ENCODE measurements around the gene HGF.

The HGF gene

DNA sequence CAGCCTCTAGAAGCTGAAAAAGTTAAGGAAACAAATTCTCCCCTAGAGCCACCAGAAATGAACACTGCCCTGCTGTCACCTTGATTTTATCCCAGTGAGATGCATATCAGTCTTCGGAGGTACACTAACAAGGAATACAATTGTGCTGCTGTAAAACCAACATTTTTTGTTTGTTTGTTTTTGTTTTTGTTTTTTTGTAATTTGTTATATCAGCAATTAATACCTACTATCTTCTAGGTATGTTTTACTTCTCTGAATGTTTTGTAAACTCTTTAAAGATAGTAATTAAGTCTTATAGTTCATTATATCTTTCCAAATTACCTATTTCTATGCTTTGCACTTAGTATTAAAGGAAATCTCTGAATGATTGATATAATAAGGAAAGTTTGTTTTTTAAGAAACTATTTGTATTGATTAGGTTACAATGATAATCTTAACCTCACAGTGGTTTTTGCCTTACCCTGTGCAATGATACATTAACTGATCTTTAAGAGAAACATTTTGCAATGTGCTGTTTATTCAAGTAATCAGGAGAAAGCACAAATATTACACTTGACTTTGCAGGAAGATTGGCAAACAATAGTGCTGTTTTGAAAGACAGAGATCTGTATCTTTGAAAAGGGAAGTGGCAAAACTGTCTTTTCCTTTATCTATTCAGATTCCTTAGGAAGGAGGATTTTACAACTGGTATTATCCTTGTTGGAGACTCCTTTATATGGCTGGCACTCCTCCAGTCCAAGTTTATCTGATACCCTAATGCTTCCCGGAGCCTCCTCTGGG lies 11.3 kb upstream of the HGF start:
- Histone ChIP-seq H3K4me2 (ENCODE audit: low read depth, low read length, poor library complexity, severe bottlenecking) (no peak overlapping the region), H2AFZ (ENCODE audit: low read length) (no peak overlapping the region), H3K9ac (ENCODE audit: low read depth, low read length, poor library complexity, severe bottlenecking) (no peak overlapping the region), H3K79me2 (ENCODE audit: insufficient read depth, low read length) (no peaks in the 10 kb centered on the region), H3F3A (ENCODE audit: low read depth) (peaks cover 4% of the 10 kb centered on the region; the same call in 1 of the 2 replicates), H3K36me3 (ENCODE audit: insufficient read depth, low read length) (no peaks in the 10 kb centered on the region), H3K9me3 (ENCODE audit: insufficient read depth, low read depth, low read length) (no peaks in the 10 kb centered on the region), H4K20me1 (ENCODE audit: insufficient read depth, low read length, poor library complexity, severe bottlenecking) (no peaks in the 10 kb centered on the region), H3K4me3 (ENCODE audit: low read length, poor library complexity, severe bottlenecking) (no peak overlapping the region), H3K4me1 (ENCODE audit: insufficient read depth, low read length, poor library complexity, severe bottlenecking) (peaks cover 8% of the 10 kb centered on the region), H3K27me3 (ENCODE audit: insufficient read depth, low read length, poor library complexity, severe bottlenecking) (no peaks in the 10 kb centered on the region), H3K9me2 (replicated peaks; ENCODE audit: low read depth, low read length) (no peaks in the 10 kb centered on the region)
- TF ChIP-seq EZH2phosphoT487 (IDR thresholded peaks at IDR 0.05; ENCODE audit: borderline replicate concordance) = no peak
- TF ChIP-seq, protein P1, sequence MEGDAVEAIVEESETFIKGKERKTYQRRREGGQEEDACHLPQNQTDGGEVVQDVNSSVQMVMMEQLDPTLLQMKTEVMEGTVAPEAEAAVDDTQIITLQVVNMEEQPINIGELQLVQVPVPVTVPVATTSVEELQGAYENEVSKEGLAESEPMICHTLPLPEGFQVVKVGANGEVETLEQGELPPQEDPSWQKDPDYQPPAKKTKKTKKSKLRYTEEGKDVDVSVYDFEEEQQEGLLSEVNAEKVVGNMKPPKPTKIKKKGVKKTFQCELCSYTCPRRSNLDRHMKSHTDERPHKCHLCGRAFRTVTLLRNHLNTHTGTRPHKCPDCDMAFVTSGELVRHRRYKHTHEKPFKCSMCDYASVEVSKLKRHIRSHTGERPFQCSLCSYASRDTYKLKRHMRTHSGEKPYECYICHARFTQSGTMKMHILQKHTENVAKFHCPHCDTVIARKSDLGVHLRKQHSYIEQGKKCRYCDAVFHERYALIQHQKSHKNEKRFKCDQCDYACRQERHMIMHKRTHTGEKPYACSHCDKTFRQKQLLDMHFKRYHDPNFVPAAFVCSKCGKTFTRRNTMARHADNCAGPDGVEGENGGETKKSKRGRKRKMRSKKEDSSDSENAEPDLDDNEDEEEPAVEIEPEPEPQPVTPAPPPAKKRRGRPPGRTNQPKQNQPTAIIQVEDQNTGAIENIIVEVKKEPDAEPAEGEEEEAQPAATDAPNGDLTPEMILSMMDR (conservative IDR thresholded peaks at IDR 0.05; ENCODE audit: low read length) = no peak

DNA sequence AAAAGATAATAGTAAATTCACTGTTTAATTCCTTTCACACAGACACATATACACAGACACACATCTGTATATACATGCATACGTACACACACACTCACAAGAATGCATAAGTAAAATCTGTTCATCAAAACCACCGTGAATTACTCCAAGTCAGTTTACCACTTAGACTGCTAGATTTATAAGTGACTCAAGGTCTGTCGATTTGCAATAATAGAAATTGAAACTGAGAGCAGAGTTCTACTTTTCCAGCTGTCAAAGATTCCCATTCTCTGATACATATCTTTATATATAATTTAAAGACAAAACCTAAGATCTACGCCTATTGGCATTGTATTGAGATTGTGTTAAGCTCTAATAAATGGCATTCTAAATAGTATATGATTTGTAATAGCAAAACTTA lies 9.9 kb upstream of the HGF start:
- H3K4me1 ChIP-seq (ENCODE audit: insufficient read depth, low read length, poor library complexity, severe bottlenecking) = peaks cover 9% of the 10 kb centered on the region
- H3K27me3 ChIP-seq (ENCODE audit: insufficient read depth, low read length, poor library complexity, severe bottlenecking) = no peaks in the 10 kb centered on the region
- no peak overlapping the region for H3K9ac ChIP-seq (ENCODE audit: low read depth, low read length, poor library complexity, severe bottlenecking)
- no peak for TF ChIP-seq EZH2phosphoT487 (IDR thresholded peaks at IDR 0.05; ENCODE audit: borderline replicate concordance)
- TF ChIP-seq, protein P1 (conservative IDR thresholded peaks at IDR 0.05; ENCODE audit: low read length) = no peak
- no peaks in the 10 kb centered on the region for H3K79me2 ChIP-seq (ENCODE audit: insufficient read depth, low read length)
- no peak overlapping the region for H2AFZ ChIP-seq (ENCODE audit: low read length)
- no peaks in the 10 kb centered on the region for H3K9me3 ChIP-seq (ENCODE audit: insufficient read depth, low read depth, low read length)
- no peak overlapping the region for H3K4me3 ChIP-seq (ENCODE audit: low read length, poor library complexity, severe bottlenecking)
- H3K36me3 ChIP-seq (ENCODE audit: insufficient read depth, low read length) = no peaks in the 10 kb centered on the region
- no peaks in the 10 kb centered on the region for H3K9me2 ChIP-seq (replicated peaks; ENCODE audit: low read depth, low read length)
- peaks cover 4% of the 10 kb centered on the region; the same call in 1 of the 2 replicates for H3F3A ChIP-seq (ENCODE audit: low read depth)
- no peaks in the 10 kb centered on the region for H4K20me1 ChIP-seq (ENCODE audit: insufficient read depth, low read length, poor library complexity, severe bottlenecking)
- no peak overlapping the region for H3K4me2 ChIP-seq (ENCODE audit: low read depth, low read length, poor library complexity, severe bottlenecking)

DNA sequence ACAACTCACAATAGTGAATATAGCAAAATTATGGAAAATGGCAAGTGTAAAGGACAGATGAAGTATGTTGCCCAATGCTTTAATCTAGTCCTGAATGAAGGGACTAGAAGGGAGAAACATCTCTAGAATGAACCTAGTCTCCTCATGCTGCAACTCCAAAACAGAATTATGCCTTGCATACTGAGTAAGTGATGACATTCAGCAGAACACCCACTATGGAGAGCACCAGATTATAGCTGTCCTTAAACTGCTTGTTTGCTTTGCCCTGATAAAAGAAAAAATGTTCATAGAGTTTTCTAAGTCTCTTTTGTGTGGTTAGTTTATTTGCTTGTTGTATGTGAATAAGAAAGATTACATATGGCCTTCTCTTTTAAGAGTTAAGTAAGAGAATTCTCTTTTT lies 7.8 kb upstream of the HGF start:
- H4K20me1 ChIP-seq (ENCODE audit: insufficient read depth, low read length, poor library complexity, severe bottlenecking) = no peaks in the 10 kb centered on the region
- H3K4me1 ChIP-seq (ENCODE audit: insufficient read depth, low read length, poor library complexity, severe bottlenecking) = peaks cover 9% of the 10 kb centered on the region
- TF ChIP-seq, protein P1 (conservative IDR thresholded peaks at IDR 0.05; ENCODE audit: low read length) = no peak
- no peaks in the 10 kb centered on the region for H3K36me3 ChIP-seq (ENCODE audit: insufficient read depth, low read length)
- H3K4me2 ChIP-seq (ENCODE audit: low read depth, low read length, poor library complexity, severe bottlenecking) = no peak overlapping the region
- H3F3A ChIP-seq (ENCODE audit: low read depth) = no peaks in the 10 kb centered on the region
- H3K9ac ChIP-seq (ENCODE audit: low read depth, low read length, poor library complexity, severe bottlenecking) = no peak overlapping the region
- no peaks in the 10 kb centered on the region for H3K9me3 ChIP-seq (ENCODE audit: insufficient read depth, low read depth, low read length)
- no peaks in the 10 kb centered on the region for H3K79me2 ChIP-seq (ENCODE audit: insufficient read depth, low read length)
- H3K9me2 ChIP-seq (replicated peaks; ENCODE audit: low read depth, low read length) = no peaks in the 10 kb centered on the region
- H2AFZ ChIP-seq (ENCODE audit: low read length) = no peak overlapping the region
- no peaks in the 10 kb centered on the region for H3K27me3 ChIP-seq (ENCODE audit: insufficient read depth, low read length, poor library complexity, severe bottlenecking)
- H3K4me3 ChIP-seq (ENCODE audit: low read length, poor library complexity, severe bottlenecking) = no peak overlapping the region

All from Loucy (cell line).